ENCODE data around the gene TEDC1. TPM values are rescaled to one million over a fixed set of nuclear protein-coding genes. Genes with fewer than 3 reads are reported as not detected.

TEDC1 gene
- total RNA-seq, 2 donors from 2014 or later, result 7.5 to 8.9 TPM

- peak; percentile 47 for DNase-seq (ENCODE audit: low spot score)
- intact Hi-C loops (cut with DNase I), result loop anchor here (5.0 kb wide), 1 partner anchor 44 kb away; the partner anchor contains the start of gene TEDC1
- no peaks in the 10 kb centered on the region for H3K27me3 ChIP-seq (replicated peaks; ENCODE audit: insufficient read depth)
- no peaks in the 10 kb centered on the region for H3K9me3 ChIP-seq
- no peaks in the 10 kb centered on the region for H3K4me1 ChIP-seq (replicated peaks)
- H3K4me3 ChIP-seq, result no peak overlapping the region
- 33% methylated on average over 15 of the region's 16 CpGs for WGBS
- H3K27ac ChIP-seq, result no peak overlapping the region
- H3K36me3 ChIP-seq, result peaks cover 4 to 7% of the 10 kb centered on the region in 2 donors
- TF ChIP-seq POLR2A (IDR thresholded peaks at IDR 0.05), result no peak
- peak; percentile 31 for TF ChIP-seq POLR2AphosphoS5 (IDR thresholded peaks at IDR 0.05)
- TF ChIP-seq, protein P1, sequence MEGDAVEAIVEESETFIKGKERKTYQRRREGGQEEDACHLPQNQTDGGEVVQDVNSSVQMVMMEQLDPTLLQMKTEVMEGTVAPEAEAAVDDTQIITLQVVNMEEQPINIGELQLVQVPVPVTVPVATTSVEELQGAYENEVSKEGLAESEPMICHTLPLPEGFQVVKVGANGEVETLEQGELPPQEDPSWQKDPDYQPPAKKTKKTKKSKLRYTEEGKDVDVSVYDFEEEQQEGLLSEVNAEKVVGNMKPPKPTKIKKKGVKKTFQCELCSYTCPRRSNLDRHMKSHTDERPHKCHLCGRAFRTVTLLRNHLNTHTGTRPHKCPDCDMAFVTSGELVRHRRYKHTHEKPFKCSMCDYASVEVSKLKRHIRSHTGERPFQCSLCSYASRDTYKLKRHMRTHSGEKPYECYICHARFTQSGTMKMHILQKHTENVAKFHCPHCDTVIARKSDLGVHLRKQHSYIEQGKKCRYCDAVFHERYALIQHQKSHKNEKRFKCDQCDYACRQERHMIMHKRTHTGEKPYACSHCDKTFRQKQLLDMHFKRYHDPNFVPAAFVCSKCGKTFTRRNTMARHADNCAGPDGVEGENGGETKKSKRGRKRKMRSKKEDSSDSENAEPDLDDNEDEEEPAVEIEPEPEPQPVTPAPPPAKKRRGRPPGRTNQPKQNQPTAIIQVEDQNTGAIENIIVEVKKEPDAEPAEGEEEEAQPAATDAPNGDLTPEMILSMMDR (IDR thresholded peaks at IDR 0.05), result peak; percentile 76 to 90 (median 82)
Observed at GRCh38 chr14:105448706-105449111, 42.3 kb upstream of the TEDC1 start.

GRCh38 chr14:105449276-105450122 lies 41.5 kb upstream of the TEDC1 start:
- Histone ChIP-seq H3K36me3 (peaks cover 4 to 7% of the 10 kb centered on the region in 2 donors), H3K4me1 (replicated peaks) (no peaks in the 10 kb centered on the region), H3K4me3 (no peak overlapping the region), H3K27ac (no peak overlapping the region), H3K27me3 (replicated peaks; ENCODE audit: insufficient read depth) (no peaks in the 10 kb centered on the region), H3K9me3 (no peaks in the 10 kb centered on the region)
- intact Hi-C loops (cut with DNase I), result loop anchor here (5.0 kb wide), 1 partner anchor 43 kb away; the partner anchor contains the start of gene TEDC1
- 93% methylated on average over 31 of the region's 47 CpGs for WGBS
- TF ChIP-seq POLR2A (IDR thresholded peaks at IDR 0.05) (no peak), POLR2AphosphoS5 (IDR thresholded peaks at IDR 0.05) (no peak)
- TF ChIP-seq, protein P1 (IDR thresholded peaks at IDR 0.05), result no peak
- DNase-seq (ENCODE audit: low spot score), result no peak

GRCh38 chr14:105450123-105450505 lies 40.9 kb upstream of the TEDC1 start:
- Histone ChIP-seq H3K36me3 (peaks cover 4 to 7% of the 10 kb centered on the region in 2 donors), H3K27me3 (replicated peaks; ENCODE audit: insufficient read depth) (no peaks in the 10 kb centered on the region), H3K4me3 (no peak overlapping the region), H3K4me1 (replicated peaks) (no peaks in the 10 kb centered on the region), H3K27ac (no peak overlapping the region), H3K9me3 (no peaks in the 10 kb centered on the region)
- TF ChIP-seq, protein P1 (IDR thresholded peaks at IDR 0.05), result no peak
- TF ChIP-seq POLR2A (IDR thresholded peaks at IDR 0.05), result no peak
- TF ChIP-seq POLR2AphosphoS5 (IDR thresholded peaks at IDR 0.05), result no peak
- intact Hi-C loops (cut with DNase I), result no loop called here
- no peak for DNase-seq (ENCODE audit: low spot score)
- WGBS, result 89% methylated on average over 22 of the region's 22 CpGs

DNA sequence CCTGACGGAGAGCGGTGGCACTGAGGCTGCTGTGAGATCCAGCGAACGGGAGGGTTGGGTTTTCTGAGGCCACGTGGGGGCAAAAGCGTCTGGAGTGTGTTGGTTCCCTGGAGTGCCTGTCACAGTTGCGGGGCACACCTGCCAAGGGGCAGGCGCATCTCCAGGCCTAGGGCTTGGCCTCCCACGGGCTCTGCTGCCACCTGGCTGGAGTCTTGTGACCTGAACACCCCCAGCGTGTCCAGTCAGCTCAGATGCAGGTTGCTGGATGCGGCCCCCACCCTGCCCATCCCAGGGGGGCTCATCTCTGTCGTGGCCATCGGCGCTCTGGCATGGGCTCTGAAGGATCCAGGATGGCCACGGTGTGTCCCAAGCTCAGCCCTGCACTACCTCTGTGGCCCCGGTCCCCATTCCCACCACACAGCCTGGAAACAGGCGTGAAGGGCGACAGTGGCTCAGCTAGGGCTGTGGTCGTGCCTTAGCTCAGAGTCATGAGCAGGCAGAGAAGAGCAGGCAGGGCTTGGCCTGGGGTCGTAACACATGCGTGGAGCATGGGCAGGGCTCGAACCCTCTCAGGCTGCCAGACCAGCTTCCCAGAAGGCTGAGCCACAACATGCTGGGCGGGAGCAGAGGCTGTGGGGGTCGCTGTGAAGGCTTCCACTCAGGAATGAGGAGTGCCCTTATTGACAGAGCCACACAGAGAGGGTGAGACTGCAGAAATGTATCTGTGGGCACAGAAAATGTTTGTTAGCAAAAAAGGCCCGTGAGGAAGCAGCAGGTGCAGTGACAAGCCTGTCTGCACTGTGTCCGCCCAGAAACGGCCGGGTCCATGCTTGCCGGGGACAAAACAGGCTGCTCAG lies 40.0 kb upstream of the TEDC1 start:
- Histone ChIP-seq H3K4me3 (no peak overlapping the region), H3K4me1 (replicated peaks) (no peaks in the 10 kb centered on the region), H3K27ac (no peak overlapping the region), H3K9me3 (no peaks in the 10 kb centered on the region), H3K36me3 (peaks cover 4 to 7% of the 10 kb centered on the region in 2 donors), H3K27me3 (replicated peaks; ENCODE audit: insufficient read depth) (no peaks in the 10 kb centered on the region)
- intact Hi-C loops (cut with DNase I), result no loop called here
- 82% methylated on average over 22 of the region's 29 CpGs for WGBS
- no peak for DNase-seq (ENCODE audit: low spot score)
- TF ChIP-seq POLR2A (IDR thresholded peaks at IDR 0.05) (no peak), POLR2AphosphoS5 (IDR thresholded peaks at IDR 0.05) (no peak)
- TF ChIP-seq, protein P1 (IDR thresholded peaks at IDR 0.05), result no peak
